ENCODE measurements around the gene GPI. TPM values are rescaled to one million over a fixed set of nuclear protein-coding genes. Genes with fewer than 3 reads are reported as not detected.

The GPI gene
- total RNA-seq, 4 donors from 2014 or later, result 191 to 292 (median 234) TPM

DNA sequence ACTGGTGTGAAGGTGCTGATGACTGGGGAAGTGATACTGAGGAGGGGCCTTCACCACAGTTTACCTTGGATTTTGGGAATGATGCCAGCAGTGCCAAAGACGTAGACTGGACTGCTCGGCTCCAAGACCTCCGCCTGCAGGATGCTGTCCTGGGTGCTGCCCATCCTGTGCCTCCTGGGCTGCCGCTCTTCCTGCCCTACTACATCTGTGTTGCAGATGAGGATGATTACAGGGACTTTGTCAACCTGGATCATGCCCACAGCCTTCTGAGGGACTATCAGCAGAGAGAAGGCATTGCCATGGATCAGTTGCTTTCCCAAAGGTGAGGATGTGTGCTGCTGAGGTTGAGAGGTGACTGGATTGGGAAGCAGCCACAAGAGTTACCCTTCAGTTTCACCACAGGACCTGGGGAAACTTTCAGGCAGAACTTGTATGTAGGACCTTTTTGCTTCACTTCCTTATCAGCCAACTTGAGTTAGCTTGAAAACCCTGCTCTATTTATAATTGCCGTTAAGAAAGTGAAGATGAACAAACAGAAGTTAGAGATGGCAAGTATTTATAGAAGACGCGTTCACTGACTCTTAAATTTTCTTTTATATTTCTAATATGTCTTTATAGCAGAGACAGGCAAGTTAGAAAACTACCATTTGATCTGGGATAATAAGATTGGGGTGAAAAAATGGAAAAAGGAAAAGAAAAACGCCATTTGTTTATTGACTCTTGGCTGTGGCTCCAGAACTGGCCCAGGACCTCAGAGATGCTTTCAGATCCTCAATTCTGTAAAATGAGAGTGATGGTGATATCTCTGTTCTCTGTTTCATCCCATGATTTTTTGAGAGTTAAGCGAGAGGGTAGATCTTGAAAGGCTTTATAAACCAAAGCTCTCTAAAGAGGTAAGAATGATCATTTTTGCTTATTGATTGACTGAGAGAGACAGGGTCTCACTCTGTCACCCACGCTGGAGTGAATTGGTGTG lies 44.5 kb downstream of the GPI start:
- H3K27me3 ChIP-seq, result no peaks in the 10 kb centered on the region
- H3K27ac ChIP-seq, result no peak overlapping the region
- DNase-seq, result peak in 1 of 3 donors; percentile 13
- no peaks in the 10 kb centered on the region for H3K9me3 ChIP-seq
- TF ChIP-seq, protein P1, sequence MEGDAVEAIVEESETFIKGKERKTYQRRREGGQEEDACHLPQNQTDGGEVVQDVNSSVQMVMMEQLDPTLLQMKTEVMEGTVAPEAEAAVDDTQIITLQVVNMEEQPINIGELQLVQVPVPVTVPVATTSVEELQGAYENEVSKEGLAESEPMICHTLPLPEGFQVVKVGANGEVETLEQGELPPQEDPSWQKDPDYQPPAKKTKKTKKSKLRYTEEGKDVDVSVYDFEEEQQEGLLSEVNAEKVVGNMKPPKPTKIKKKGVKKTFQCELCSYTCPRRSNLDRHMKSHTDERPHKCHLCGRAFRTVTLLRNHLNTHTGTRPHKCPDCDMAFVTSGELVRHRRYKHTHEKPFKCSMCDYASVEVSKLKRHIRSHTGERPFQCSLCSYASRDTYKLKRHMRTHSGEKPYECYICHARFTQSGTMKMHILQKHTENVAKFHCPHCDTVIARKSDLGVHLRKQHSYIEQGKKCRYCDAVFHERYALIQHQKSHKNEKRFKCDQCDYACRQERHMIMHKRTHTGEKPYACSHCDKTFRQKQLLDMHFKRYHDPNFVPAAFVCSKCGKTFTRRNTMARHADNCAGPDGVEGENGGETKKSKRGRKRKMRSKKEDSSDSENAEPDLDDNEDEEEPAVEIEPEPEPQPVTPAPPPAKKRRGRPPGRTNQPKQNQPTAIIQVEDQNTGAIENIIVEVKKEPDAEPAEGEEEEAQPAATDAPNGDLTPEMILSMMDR (IDR thresholded peaks at IDR 0.05), result no peak
- TF ChIP-seq POLR2A (IDR thresholded peaks at IDR 0.05), result no peak
- no peak overlapping the region for H3K4me3 ChIP-seq
- H3K4me1 ChIP-seq, result no peaks in the 10 kb centered on the region
- peaks cover 0 to 5% (median 0%) of the 10 kb centered on the region in 3 donors for H3K36me3 ChIP-seq

DNA sequence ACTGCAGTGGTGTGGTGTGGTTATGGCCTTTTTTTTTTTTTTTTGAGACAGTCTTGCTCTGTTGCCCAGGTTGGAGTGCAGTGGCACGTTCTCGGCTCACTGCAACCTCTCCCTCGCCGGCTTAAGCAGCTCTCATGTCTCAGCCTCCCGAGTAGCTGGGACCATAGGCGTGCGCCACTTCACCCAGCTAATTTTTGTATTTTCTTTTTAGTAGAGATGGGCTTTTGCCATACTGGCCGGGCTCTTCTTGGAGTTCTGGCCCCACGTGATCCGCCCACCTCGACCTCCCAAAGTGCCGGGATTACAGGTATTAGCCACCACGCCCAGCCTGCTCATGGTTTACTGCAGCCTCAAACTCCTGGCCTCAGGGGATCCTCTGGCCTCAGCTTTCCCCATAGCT lies 46.2 kb downstream of the GPI start:
- Histone ChIP-seq H3K4me1 (no peaks in the 10 kb centered on the region), H3K27ac (no peak overlapping the region), H3K36me3 (peaks cover 0 to 11% (median 0%) of the 10 kb centered on the region in 3 donors), H3K9me3 (no peaks in the 10 kb centered on the region), H3K4me3 (no peak overlapping the region), H3K27me3 (no peaks in the 10 kb centered on the region)
- DNase-seq, result peak in 1 of 3 donors; percentile 22
- TF ChIP-seq POLR2A (IDR thresholded peaks at IDR 0.05), result no peak

DNA sequence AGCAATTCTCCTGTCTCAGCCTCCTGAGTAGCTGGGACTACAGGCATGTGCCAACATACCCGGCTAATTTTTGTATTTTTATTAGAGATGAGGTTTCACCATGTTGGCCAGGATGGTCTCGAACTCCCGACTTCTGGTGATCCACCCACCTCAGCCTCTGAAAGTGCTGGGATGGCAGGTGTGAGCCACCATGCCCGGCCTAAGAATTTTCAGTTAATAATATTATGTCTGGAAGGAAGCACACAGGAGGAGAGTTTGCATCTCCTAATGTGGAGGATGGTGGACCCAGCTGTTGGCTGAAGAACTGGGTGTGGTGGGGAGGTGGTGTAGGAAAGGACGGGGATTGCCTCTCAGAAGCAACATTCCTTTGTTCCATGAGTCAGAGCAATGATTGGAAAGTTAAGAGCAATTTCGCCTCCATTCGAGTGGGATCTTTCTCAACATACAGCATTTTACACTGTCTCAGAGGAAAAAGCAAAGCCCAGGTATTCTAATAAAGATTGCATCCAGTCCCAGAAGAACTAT lies 51.1 kb downstream of the GPI start:
- H3K4me1 ChIP-seq, result no peaks in the 10 kb centered on the region

DNA sequence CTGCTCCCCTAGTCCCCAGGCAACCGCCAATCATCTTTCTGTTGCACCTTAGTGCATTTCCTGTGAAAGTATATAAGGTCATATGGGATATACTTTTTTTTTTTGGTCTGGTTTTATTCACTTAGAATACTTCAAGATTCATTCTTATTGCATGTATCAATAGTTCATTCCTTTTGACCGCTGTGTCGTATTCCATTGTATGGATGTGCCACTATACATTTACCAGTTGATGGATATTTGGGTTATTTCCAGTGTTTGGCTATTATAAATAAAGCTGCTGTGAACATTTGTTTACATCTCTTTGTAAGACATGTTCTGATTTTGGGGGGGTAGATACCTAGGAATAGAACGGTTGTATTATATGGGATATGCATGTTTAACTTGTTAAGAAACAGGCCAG lies 53.3 kb downstream of the GPI start:
- Histone ChIP-seq H3K4me1 (no peaks in the 10 kb centered on the region), H3K36me3 (peaks cover 0 to 18% (median 0%) of the 10 kb centered on the region in 3 donors), H3K27ac (no peak overlapping the region), H3K9me3 (no peaks in the 10 kb centered on the region), H3K4me3 (no peak overlapping the region), H3K27me3 (no peaks in the 10 kb centered on the region)
- TF ChIP-seq, protein P1 (IDR thresholded peaks at IDR 0.05), result no peak
- no peak for TF ChIP-seq POLR2A (IDR thresholded peaks at IDR 0.05)
- no peak for DNase-seq

More for the DNA sequence above, 51.1 kb downstream of the GPI start:
- TF ChIP-seq, protein P1 (IDR thresholded peaks at IDR 0.05), result no peak
- TF ChIP-seq POLR2A (IDR thresholded peaks at IDR 0.05), result no peak
- no peaks in the 10 kb centered on the region for H3K9me3 ChIP-seq
- peak in 1 of 3 donors; percentile 9 for DNase-seq
- no peaks in the 10 kb centered on the region for H3K27me3 ChIP-seq
- H3K27ac ChIP-seq, result no peak overlapping the region
- no peak overlapping the region for H3K4me3 ChIP-seq
- H3K36me3 ChIP-seq, result peaks cover 0 to 18% (median 0%) of the 10 kb centered on the region in 3 donors

DNA sequence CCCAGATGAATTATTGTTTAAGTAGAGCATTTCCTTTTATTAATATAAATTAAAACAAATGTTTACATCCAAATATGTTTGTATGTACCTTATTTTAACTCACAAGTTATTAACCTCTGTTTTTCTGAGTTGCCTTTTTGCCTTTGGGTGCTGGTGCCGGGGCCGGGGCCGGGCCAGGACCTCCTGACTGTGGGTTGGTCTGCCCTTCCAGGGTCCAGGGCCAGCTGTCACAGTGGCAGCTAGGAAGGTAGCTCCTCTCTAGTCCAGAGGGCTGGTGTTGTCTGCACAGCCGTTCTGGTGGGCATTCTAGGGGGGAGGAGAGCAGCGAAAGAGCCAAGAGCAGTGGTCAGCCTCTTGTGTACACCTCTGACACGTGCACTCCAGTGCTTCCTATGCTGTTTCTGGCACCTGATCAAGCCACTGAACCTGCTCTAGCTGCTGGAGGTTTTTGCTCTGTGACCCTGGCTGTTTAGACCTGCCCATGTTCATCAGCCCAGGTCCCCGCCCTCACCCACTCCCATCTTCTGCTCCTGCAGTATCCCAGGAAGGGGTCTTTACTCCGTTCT lies 61.2 kb downstream of the GPI start:
- no peak overlapping the region for H3K4me3 ChIP-seq
- no peaks in the 10 kb centered on the region for H3K9me3 ChIP-seq
- H3K36me3 ChIP-seq, result no peaks in the 10 kb centered on the region
- TF ChIP-seq, protein P1 (IDR thresholded peaks at IDR 0.05), result no peak
- no peak for TF ChIP-seq POLR2A (IDR thresholded peaks at IDR 0.05)
- no peaks in the 10 kb centered on the region for H3K27me3 ChIP-seq
- H3K27ac ChIP-seq, result no peak overlapping the region
- H3K4me1 ChIP-seq, result peaks cover 0 to 24% (median 7%) of the 10 kb centered on the region in 4 donors
- DNase-seq, result no peak
